Mucosa of rectum (tissue), 2 donors: ENCODE data around the gene DCAF17.

Experiments
- H3K27ac ChIP-seq, 2 donors: one replicate each; pipeline ENCODE4 v1.7.0; 2013; ENCODE audit warnings: inconsistent platforms in 2 of 2, low read depth in 2 of 2, low read length in 2 of 2
- H3K27me3 ChIP-seq, 2 donors: one replicate each; pipeline ENCODE4 v1.7.0; 2013; ENCODE audit warnings: low read length in 2 of 2; ENCODE audit not compliant: control insufficient read depth in 2 of 2, insufficient read depth in 2 of 2
- H3K36me3 ChIP-seq, 2 donors: one replicate each; pipeline ENCODE4 v1.7.0; 2013; ENCODE audit warnings: low read length in 2 of 2; ENCODE audit not compliant: control insufficient read depth in 2 of 2, insufficient read depth in 2 of 2
- H3K4me1 ChIP-seq, 2 donors: one replicate each; pipeline ENCODE4 v1.7.0; 2013; ENCODE audit warnings: low read length in 2 of 2, mild to moderate bottlenecking in 1 of 2; ENCODE audit not compliant: control insufficient read depth in 2 of 2, insufficient read depth in 2 of 2
- H3K4me3 ChIP-seq, 2 donors: one replicate each; pipeline ENCODE4 v1.7.0; 2013; ENCODE audit warnings: low read length in 2 of 2
- H3K9ac ChIP-seq, 2 donors: one replicate each; pipeline ENCODE4 v1.7.0; 2013; ENCODE audit warnings: low read length in 2 of 2, low read depth in 1 of 2, mild to moderate bottlenecking in 1 of 2
- H3K9me3 ChIP-seq, 2 donors: one replicate each; pipeline ENCODE4 v1.7.0; 2013; ENCODE audit warnings: low read length in 2 of 2; ENCODE audit not compliant: control insufficient read depth in 2 of 2
- donor health status: healthy.
- donor health status: Normal muscosa, but diverticular disease.

DCAF17 gene

GRCh38 chr2:171400395-171400794 lies 33.6 kb upstream of the DCAF17 start:
- Histone ChIP-seq H3K4me3 (no peak overlapping the region), H3K27ac (no peak overlapping the region), H3K9me3 (no peaks in the 10 kb centered on the region), H3K27me3 (no peaks in the 10 kb centered on the region), H3K36me3 (no peaks in the 10 kb centered on the region), H3K4me1 (no peaks in the 10 kb centered on the region), H3K9ac (no peak overlapping the region)

DNA sequence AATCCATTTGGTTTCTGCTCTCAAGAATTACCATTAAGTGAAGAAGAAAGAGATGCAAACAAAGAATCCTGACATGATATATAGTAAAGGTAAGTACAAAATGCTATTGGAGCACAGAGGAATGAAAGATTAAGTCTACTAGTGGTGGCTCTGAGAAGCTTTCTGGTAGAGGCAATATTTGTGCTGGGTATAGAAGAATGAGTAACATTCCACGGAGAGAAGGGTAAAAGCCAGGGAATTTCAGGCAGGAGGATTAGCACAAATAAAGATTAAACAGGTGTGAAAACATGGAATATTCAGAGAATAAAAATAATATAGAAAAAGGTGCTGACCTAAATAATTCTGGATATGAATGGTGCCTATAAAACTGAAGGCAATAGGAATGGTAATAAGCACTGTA lies 32.1 kb upstream of the DCAF17 start:
- no peaks in the 10 kb centered on the region for H3K4me1 ChIP-seq
- H3K27ac ChIP-seq, result no peak overlapping the region
- H3K27me3 ChIP-seq, result no peaks in the 10 kb centered on the region
- H3K4me3 ChIP-seq, result no peak overlapping the region
- no peaks in the 10 kb centered on the region for H3K9me3 ChIP-seq
- H3K9ac ChIP-seq, result no peak overlapping the region
- no peaks in the 10 kb centered on the region for H3K36me3 ChIP-seq

- H3K9me3 ChIP-seq, result no peaks in the 10 kb centered on the region
- H3K27me3 ChIP-seq, result no peaks in the 10 kb centered on the region
- H3K27ac ChIP-seq, result no peak overlapping the region
Measured at GRCh38 chr2:171402906-171403580, 31.0 kb upstream of the DCAF17 start.

GRCh38 chr2:171404261-171404660 lies 29.8 kb upstream of the DCAF17 start:
- Histone ChIP-seq H3K9me3 (no peaks in the 10 kb centered on the region), H3K4me1 (no peaks in the 10 kb centered on the region), H3K27me3 (no peaks in the 10 kb centered on the region), H3K36me3 (no peaks in the 10 kb centered on the region), H3K27ac (no peak overlapping the region), H3K4me3 (no peak overlapping the region), H3K9ac (no peak overlapping the region)

More at GRCh38 chr2:171402906-171403580, 31.0 kb upstream of the DCAF17 start:
- no peak overlapping the region for H3K4me3 ChIP-seq
- H3K4me1 ChIP-seq, result no peaks in the 10 kb centered on the region
- no peak overlapping the region for H3K9ac ChIP-seq
- H3K36me3 ChIP-seq, result no peaks in the 10 kb centered on the region

DNA sequence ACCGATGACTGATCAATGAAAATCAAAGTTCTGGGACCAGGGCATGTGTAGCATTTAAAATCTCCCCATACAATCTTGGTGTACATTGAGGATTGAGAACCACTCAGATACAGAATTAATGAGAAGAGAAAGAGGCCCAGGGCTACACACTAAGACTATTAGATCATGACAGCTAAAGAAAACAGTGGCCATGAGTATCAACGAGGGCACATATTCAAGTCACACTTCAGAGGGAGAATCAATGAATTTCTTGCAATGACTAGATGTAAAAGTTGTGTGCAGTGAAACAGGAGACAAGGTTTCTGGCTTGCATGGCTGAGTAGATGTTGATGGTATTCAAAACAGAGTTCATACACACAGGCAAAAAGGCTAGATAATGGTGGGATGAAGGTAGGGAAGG lies 29.3 kb upstream of the DCAF17 start:
- Histone ChIP-seq H3K36me3 (no peaks in the 10 kb centered on the region), H3K27me3 (no peaks in the 10 kb centered on the region), H3K27ac (no peak overlapping the region), H3K4me3 (no peak overlapping the region), H3K4me1 (no peaks in the 10 kb centered on the region), H3K9ac (no peak overlapping the region), H3K9me3 (no peaks in the 10 kb centered on the region)

- no peaks in the 10 kb centered on the region for H3K36me3 ChIP-seq
- no peaks in the 10 kb centered on the region for H3K9me3 ChIP-seq
- H3K27ac ChIP-seq, result no peak overlapping the region
- no peak overlapping the region for H3K4me3 ChIP-seq
- no peaks in the 10 kb centered on the region for H3K4me1 ChIP-seq
- H3K9ac ChIP-seq, result no peak overlapping the region
- no peaks in the 10 kb centered on the region for H3K27me3 ChIP-seq
Measured at GRCh38 chr2:171405546-171405945, 28.5 kb upstream of the DCAF17 start.

DNA sequence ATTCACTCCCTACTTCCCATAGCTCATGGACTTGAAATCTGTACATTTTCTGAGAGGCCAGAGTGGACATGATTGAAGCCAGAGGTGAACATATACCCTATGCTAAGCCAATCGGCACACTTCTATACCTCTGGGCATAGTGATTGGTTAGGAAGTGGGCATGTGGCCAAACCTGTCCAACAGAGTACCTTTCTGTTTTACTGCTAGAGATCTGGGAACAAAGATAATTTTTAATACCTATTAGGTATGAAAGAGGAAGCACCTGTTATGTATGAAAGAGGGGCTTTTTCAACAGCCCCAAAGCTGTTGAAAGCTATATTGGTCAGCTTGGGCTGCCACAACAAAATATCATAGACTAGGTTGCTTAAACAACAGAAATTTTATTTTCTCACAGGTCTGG lies 28.0 kb upstream of the DCAF17 start:
- Histone ChIP-seq H3K9ac (no peak overlapping the region), H3K36me3 (no peaks in the 10 kb centered on the region), H3K4me1 (no peaks in the 10 kb centered on the region), H3K9me3 (no peaks in the 10 kb centered on the region), H3K27me3 (no peaks in the 10 kb centered on the region), H3K27ac (no peak overlapping the region), H3K4me3 (no peak overlapping the region)

GRCh38 chr2:171407030-171407675 lies 26.9 kb upstream of the DCAF17 start:
- H3K4me3 ChIP-seq, result no peak overlapping the region
- H3K9ac ChIP-seq, result no peak overlapping the region
- H3K27me3 ChIP-seq, result no peaks in the 10 kb centered on the region
- H3K36me3 ChIP-seq, result no peaks in the 10 kb centered on the region
- no peaks in the 10 kb centered on the region for H3K4me1 ChIP-seq
- H3K27ac ChIP-seq, result no peak overlapping the region
- no peaks in the 10 kb centered on the region for H3K9me3 ChIP-seq

DNA sequence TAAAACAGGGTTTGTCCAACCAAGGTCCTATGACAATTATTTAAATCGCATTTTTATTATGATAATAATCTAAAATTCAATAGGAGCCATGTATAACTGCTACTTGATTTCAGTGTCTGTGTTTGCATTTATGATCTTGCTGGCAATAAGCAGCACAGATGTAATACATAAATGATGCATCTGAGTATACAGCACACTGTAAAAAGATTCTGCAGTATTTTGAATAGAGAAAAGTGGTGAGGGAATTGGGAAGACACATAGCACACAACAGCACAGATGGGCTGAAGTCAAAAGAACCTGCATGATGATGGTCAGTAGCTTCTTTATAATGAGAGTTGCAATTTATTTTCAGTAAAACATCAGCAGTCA lies 26.4 kb upstream of the DCAF17 start:
- Histone ChIP-seq H3K27me3 (no peaks in the 10 kb centered on the region), H3K4me3 (no peak overlapping the region), H3K9me3 (no peaks in the 10 kb centered on the region), H3K36me3 (no peaks in the 10 kb centered on the region), H3K27ac (no peak overlapping the region), H3K9ac (no peak overlapping the region), H3K4me1 (no peaks in the 10 kb centered on the region)

DNA sequence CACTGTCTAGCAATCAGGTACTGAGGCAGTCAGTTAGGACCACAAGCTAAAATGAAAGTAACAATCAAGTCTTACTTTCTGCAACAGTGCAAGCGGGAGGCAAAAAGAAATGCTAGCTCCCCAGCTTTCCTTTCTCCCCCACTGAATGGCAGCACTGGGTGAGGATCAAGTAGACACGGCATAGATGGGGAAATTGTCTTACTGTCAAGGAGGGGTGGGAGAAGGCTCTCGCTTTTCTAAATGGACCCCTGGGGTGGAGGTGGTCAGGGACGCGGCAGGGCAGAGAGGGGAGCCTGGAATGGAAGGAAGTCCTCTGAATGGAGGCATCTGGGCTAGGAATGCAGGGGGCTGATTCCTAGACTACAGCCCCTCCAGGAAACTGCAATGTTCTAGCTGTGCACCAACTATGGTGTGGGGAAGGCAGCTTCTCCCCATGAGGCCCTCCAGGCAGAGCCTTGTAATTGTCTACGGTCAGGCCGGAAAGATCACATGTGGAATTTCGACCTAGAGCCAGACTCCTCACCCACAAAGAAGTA lies 24.5 kb upstream of the DCAF17 start:
- Histone ChIP-seq H3K4me1 (no peaks in the 10 kb centered on the region), H3K36me3 (no peaks in the 10 kb centered on the region), H3K9ac (no peak overlapping the region), H3K27ac (no peak overlapping the region), H3K27me3 (no peaks in the 10 kb centered on the region), H3K4me3 (peak overlapping the region in 1 of 2 donors; percentile 33), H3K9me3 (no peaks in the 10 kb centered on the region)
